GM13976 (cell line): ENCODE measurements around the gene EVC.

Experiments
- DNase-seq: peaks from one replicate; pipeline ENCODE4 v3.0.0; 2012; ENCODE audit warnings: low spot score
- CTCF ChIP-seq: IDR thresholded peaks from 2 replicates; pipeline ENCODE4 v1.5.1; 2012; ENCODE audit warnings: borderline replicate concordance, mild to moderate bottlenecking; ENCODE audit not compliant: insufficient read depth; ENCODE audit errors: extremely low read depth, missing control alignments, control extremely low read depth
- in situ Hi-C: fragments of 300-500 bp; cut with MboI; formaldehyde crosslinking; loops from one replicate; pipeline ENCODE4 v1.12.0; 2022; ENCODE audit warnings: low sequenced_read_pairs, mixed read lengths, inconsistent platforms; ENCODE audit not compliant: unreplicated experiment

Gene EVC

GRCh38 chr4:5759236-5760075 lies 48.5 kb downstream of the EVC start:
- no peak for TF ChIP-seq CTCF
- no peak for DNase-seq
- in situ Hi-C loops = no loop called here

GRCh38 chr4:5760246-5760645 lies 49.2 kb downstream of the EVC start:
- no peak for TF ChIP-seq CTCF
- DNase-seq = no peak
- in situ Hi-C loops = no loop called here

- DNase-seq = no peak
- in situ Hi-C loops = no loop called here
- TF ChIP-seq CTCF = no peak
These were observed 50.0 kb downstream of the EVC start for GRCh38 chr4:5760936-5761480.

- in situ Hi-C loops = no loop called here
- no peak for DNase-seq
- TF ChIP-seq CTCF = no peak
These were observed 59.0 kb downstream of the EVC start for GRCh38 chr4:5770051-5770450.

GRCh38 chr4:5772528-5773270 lies 61.7 kb downstream of the EVC start:
- no peak for DNase-seq
- in situ Hi-C loops = no loop called here
- no peak for TF ChIP-seq CTCF

GRCh38 chr4:5773271-5773555 lies 62.2 kb downstream of the EVC start:
- TF ChIP-seq CTCF = no peak
- DNase-seq = no peak
- in situ Hi-C loops = no loop called here
